SHP77 treated with DMSO at 0.1 percent for 48 hours (cell line): ENCODE data around the gene MRPS27.

Source experiments
- DNase-seq: peaks from one replicate; lab custom pipeline; 2025; lab: John Stamatoyannopoulos, UW

MRPS27 gene

GRCh38 chr5:72319976-72320752 is at the start of gene MRPS27, which contains the start of gene PTCD2:
TSS of gene MRPS27 (minus strand) at chr5:72320240. CDS start at chr5:72320221, 19 bp downstream.
TSS of gene PTCD2 (plus strand) at chr5:72320373. CDS start at chr5:72320383, 10 bp downstream.
- peak; percentile 89 for DNase-seq

DNA sequence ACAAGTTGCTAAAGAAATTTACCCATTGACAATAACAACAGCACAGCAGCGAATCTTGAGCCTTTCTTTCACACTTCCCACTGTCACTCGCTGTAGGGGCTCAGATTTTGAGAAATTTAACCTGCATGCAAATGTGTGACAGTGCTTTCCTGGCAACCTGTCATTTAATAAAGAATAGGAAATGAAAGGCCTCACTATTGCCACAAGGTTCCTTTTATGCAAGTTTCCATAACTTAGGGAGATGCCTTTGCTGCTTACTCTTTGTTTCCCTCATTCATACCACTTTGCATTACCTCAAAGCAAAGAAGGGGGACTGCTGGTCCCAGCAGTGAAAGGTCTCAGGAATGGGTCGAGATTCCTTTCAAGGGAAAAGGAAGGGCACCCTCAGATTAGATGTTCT is 49.7 kb upstream of the MRPS27 start:
- no peak for DNase-seq

GRCh38 chr5:72369301-72369700 is 49.3 kb upstream of the MRPS27 start:
- DNase-seq = no peak

GRCh38 chr5:72368271-72368670 is 48.2 kb upstream of the MRPS27 start:
- DNase-seq = no peak

DNA sequence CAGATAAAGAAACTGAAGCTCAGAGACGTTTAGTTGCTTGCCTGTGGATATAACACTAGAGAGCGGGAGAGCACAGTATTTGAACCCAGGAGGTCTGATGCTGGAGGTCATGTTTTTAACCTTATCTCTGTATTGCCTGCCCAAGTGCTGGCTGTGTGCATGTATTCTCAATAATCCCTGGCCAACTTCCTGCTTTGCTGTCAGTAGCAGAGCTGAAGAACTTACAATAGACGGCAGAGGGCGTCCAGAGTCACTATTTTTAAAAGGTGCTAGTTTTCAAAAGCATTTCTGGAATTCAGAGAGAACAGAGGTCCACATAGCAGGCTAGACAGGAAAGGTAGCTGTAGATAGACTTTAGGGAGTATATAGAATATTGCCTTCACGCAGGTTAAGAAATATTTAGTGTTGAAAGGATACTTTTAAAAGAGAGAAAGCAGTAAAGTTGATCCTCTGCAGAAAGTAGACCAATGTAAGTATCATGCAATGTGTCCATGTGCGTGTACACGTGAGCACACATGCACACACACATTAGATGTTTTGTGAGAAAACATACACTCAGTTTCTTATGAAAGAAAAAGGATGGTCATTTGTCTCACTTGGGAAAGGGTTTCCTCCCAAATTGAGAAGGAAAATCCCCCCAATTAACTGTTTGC is 46.4 kb upstream of the MRPS27 start:
- DNase-seq = peak; percentile 27

- DNase-seq = no peak
These were observed 44.9 kb upstream of the MRPS27 start for GRCh38 chr5:72364951-72365350.

- DNase-seq = no peak
These were observed 44.1 kb upstream of the MRPS27 start for GRCh38 chr5:72364171-72364570.

DNA sequence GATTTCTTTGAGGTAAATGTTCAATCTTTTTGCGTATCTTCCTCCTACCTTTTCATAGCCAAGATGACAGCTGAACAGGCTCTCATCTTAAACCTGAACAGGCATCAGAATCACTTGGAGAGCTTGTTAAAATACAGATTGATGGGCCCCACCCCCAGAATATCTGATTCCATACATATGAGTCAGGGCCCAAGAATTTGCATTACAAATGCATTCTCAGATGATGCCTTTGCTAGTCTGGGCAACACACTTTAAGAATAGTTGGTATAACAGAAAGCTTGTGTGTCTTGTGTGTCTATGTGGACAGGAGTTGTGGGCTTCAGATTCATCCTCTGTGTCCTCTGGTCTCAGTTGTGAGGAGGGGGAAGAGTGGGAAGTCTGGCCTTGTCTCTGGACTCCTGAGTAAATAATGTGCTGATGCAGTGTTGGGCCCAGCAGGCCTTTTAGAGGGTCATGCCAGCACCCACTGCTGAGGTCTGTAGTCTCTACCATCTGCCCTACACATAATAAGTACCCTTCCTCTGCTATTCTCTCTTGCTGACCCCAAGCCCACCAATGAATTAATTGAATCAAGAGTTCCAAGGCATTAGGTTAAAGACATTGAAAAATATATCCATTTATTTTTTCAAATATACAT is 43.2 kb upstream of the MRPS27 start:
- DNase-seq = no peak

- no peak for DNase-seq
These were observed 39.8 kb upstream of the MRPS27 start for GRCh38 chr5:72359886-72360285.

DNA sequence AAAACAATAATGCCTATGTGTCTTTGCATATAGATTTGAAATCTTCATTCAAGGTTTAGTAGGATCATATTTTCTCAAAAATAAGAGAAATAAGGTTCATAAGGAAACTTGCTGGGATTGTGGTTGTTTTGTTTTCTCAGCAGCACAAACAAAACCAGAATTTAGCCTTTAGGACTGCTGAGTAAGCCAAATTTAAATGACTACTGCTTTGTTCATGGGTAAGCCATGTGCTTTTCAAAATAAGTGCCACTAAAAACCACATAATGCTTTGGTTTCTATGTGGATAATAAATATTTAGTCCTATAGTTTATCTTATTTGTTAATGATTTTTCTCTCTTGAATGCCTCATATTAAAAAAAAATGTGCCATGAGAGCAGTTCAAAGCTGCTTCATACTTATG is 38.9 kb upstream of the MRPS27 start:
- DNase-seq = no peak

GRCh38 chr5:72356361-72356760 is 36.3 kb upstream of the MRPS27 start:
- no peak for DNase-seq

GRCh38 chr5:72355706-72356299 is 35.8 kb upstream of the MRPS27 start:
- DNase-seq = no peak

DNA sequence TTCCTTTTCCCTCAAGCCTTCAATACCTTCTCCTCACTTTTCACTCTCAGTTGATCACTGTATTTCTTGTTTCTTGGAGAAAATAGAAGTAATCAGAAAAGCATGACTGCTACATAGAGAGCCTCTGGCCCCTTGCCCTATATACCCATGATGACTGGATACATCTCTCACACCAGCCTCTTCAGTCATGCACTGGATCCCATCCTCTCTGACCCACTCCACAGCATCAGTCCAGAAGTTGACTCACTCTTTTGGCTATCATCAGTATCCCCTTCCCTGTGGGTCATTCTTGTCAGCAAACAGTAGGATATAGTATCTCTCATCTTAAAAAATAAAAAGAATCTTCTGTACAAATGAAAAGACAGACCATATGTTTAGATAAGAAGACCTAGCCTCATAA is 33.0 kb upstream of the MRPS27 start:
- no peak for DNase-seq

DNA sequence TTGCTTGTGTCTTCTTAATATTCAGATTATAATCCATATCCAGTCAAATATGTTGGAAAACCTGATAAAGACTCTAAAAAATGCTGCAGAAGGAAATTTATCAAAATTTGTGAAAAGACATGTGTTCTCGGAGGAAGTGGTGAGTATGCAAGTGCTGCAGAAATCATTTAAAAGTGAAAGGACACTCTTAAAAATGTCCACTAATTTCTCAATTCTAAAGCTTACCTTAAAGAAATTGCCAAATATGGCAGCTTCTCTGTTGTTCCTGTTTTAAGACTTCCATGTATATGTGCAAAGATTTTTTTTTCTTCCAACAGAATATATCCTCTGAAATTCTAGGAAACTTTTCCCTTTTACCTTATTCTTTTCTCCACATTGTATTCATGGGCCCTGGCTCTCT is 32.6 kb upstream of the MRPS27 start:
- DNase-seq = no peak

DNA sequence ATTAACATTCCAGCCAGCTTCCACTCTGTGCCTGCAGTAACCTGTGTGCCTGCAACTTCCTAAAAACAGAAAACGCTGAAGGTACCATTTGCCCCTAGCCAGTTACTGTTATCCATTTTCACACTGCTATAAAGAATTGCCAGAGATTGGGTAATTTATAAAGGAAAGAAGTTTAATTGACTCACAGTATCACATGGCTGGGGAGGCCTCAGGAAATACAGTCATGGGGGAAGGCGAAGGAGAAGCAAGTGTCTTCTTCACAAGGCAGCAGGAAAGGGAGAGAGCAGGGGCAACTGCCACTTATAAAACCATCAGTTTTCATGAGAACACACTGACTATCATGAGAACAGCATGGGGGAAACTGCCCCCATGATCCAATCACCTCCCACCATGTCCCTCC is 31.3 kb upstream of the MRPS27 start:
- DNase-seq = no peak

GRCh38 chr5:72347801-72348308 is 27.8 kb upstream of the MRPS27 start:
- DNase-seq = no peak

DNA sequence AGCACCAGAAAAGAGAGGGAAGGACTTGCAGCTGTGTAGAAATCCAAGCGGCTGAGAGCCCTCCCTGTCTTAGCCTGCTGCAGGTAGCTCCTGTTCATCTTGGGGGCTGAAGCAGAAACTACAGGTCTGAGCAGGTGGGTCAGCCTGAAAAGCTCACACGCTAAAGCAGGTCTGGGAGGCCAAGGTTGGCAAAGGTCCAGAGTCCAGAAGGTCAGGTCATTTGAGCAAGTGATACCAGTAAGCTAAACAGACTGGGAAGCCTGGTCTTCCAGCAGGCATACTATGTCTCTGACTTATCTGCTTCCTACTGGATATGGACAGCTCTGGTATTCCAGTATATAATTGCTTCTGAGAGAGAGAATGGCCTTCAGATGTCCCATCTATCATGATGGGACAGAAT is 26.4 kb upstream of the MRPS27 start:
- no peak for DNase-seq

GRCh38 chr5:72338689-72339209 is 18.7 kb upstream of the MRPS27 start:
- DNase-seq = no peak

DNA sequence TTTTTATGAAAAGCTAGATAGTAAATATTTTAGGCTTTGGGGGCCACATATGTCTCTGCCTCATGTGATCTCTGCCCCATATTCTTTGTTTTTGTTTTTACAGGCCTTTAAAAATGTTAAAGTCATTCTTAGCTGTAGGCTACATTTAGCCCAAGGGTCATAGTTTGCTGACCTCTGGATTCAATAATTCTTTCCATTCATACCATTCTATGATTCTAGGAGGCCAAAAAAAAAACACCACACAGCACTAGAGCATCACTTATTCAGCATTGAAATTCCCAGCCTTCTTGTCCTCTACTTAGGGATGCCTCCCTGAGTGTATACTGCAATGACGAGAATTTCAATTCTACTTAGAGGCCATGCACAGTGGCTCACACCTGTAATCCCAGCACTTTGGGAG is 17.1 kb upstream of the MRPS27 start:
- no peak for DNase-seq

GRCh38 chr5:72330712-72331111 is 10.7 kb upstream of the MRPS27 start:
- no peak for DNase-seq

- DNase-seq = peak; percentile 13
These were observed 8.1 kb upstream of the MRPS27 start for GRCh38 chr5:72328172-72328571.

DNA sequence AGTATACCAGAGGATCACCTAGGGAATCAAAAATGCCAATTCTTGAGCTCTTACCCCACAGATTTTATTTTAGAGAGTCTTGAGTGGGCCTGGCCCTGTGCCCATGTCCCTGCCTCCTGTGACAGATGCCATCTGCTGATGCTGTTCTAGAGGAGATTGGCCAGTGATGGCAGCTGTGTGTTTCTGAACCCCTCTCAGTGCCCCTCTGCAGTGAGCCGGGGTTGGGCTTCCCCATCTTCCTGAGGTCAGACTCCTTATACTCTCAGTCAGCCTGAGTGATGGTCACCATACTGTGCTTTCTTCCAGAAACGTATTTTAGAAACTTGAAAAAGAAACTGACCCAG is 6.2 kb upstream of the MRPS27 start:
- DNase-seq = no peak
